Chondrocyte (in vitro differentiated cells): ENCODE results near the gene LYSET. TPM values are rescaled to one million over a fixed set of nuclear protein-coding genes. Genes with fewer than 3 reads are reported as not detected.
"Not testable (repeated sequence)": the region's sequence is repeated elsewhere in the genome, so short reads cannot be mapped to it uniquely, and the experiment has no call there.

Source experiments
- DNase-seq: peaks from one replicate; pipeline ENCODE4 v3.0.0; 2021; ENCODE audit warnings: mixed read lengths, low spot score
- H3K27ac Mint-ChIP-seq: one replicate; pipeline ENCODE4 v1.8.0; 2021; ENCODE audit warnings: mild to moderate bottlenecking, moderate library complexity, mixed read lengths; ENCODE audit not compliant: unreplicated experiment
- H3K27me3 Mint-ChIP-seq: 2 replicates; pipeline ENCODE4 v1.8.0; 2021; ENCODE audit warnings: low read depth, mixed read lengths
- H3K36me3 Mint-ChIP-seq: 2 replicates; pipeline ENCODE4 v1.8.0; 2021; ENCODE audit warnings: low read depth, mixed read lengths
- H3K4me1 Mint-ChIP-seq: 2 replicates; pipeline ENCODE4 v1.8.0; 2021; ENCODE audit warnings: low read depth, mild to moderate bottlenecking, mixed read lengths
- H3K4me3 Mint-ChIP-seq: one replicate; pipeline ENCODE4 v1.8.0; 2021; ENCODE audit warnings: mild to moderate bottlenecking, moderate library complexity, mixed read lengths; ENCODE audit not compliant: unreplicated experiment
- H3K9me3 Mint-ChIP-seq: 2 replicates; pipeline ENCODE4 v1.8.0; 2021; ENCODE audit warnings: low read depth, mixed read lengths
- total RNA-seq: library from RNA; stranded (reverse); gene quantifications from 3 replicates; pipeline ENCODE4 v1.2.1, GENCODE V29; 2021
- TF ChIP-seq, protein P1 (sequence below): fragments of 200-600 bp; sonication (generic); IDR thresholded peaks from 2 replicates; pipeline ENCODE4 v1.5.0; 2021; ENCODE audit warnings: antibody characterized with exemption, mild to moderate bottlenecking, moderate library complexity

Gene LYSET
- total RNA-seq, 1 donor from 2014 or later = 14.9 TPM

DNA sequence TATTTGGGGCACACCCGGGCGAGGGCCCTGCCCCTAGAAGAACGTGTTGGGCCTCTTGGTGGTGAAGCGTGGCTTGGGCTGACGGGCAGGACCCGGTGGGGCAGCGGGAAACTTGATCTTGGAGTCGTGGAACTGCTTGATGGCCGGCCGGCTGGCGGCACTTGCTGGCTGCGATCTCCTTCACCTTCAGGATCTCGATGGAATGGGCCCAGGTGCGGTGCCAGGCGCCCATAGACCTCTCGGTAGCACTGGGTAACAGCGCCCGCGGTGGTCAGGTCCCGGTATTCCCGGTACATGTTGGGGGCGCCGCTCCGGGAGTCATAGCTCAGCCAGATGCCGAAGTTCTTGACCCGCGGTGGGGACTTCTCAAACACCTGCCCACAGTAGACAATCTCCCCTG lies 38.4 kb downstream of the LYSET start:
- Mint-ChIP-seq H3K27ac (no peak overlapping the region), H3K36me3 (peaks cover 30% of the 10 kb centered on the region), H3K4me1 (no peaks in the 10 kb centered on the region), H3K4me3 (no peak overlapping the region), H3K27me3 (no peaks in the 10 kb centered on the region), H3K9me3 (no peaks in the 10 kb centered on the region)
- TF ChIP-seq, protein P1, sequence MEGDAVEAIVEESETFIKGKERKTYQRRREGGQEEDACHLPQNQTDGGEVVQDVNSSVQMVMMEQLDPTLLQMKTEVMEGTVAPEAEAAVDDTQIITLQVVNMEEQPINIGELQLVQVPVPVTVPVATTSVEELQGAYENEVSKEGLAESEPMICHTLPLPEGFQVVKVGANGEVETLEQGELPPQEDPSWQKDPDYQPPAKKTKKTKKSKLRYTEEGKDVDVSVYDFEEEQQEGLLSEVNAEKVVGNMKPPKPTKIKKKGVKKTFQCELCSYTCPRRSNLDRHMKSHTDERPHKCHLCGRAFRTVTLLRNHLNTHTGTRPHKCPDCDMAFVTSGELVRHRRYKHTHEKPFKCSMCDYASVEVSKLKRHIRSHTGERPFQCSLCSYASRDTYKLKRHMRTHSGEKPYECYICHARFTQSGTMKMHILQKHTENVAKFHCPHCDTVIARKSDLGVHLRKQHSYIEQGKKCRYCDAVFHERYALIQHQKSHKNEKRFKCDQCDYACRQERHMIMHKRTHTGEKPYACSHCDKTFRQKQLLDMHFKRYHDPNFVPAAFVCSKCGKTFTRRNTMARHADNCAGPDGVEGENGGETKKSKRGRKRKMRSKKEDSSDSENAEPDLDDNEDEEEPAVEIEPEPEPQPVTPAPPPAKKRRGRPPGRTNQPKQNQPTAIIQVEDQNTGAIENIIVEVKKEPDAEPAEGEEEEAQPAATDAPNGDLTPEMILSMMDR = no peak
- DNase-seq = no peak

DNA sequence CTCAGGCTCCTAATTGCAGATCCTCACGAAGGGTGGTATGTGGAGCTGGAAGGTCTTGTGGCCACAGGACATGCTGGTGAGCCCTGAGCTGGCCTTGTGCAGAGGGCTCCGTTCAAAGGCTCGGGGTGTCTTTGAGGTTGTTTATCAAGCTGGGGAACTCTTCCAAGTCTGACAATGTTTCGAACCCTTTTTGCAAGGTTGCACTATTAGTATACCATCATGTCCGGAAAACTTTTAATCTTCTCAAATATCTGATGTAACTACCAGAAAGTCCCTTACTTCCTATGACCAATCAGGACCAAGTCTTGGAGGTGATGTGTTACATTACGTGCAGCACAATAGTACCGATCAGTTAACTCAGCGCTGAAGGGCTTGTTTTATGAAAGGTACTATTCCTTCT lies 43.4 kb downstream of the LYSET start:
- Mint-ChIP-seq H3K27me3 (no peaks in the 10 kb centered on the region), H3K36me3 (peaks cover 23% of the 10 kb centered on the region), H3K27ac (no peak overlapping the region), H3K4me3 (no peak overlapping the region), H3K4me1 (no peaks in the 10 kb centered on the region), H3K9me3 (peaks cover 3% of the 10 kb centered on the region)
- TF ChIP-seq, protein P1 = no peak
- no peak for DNase-seq

DNA sequence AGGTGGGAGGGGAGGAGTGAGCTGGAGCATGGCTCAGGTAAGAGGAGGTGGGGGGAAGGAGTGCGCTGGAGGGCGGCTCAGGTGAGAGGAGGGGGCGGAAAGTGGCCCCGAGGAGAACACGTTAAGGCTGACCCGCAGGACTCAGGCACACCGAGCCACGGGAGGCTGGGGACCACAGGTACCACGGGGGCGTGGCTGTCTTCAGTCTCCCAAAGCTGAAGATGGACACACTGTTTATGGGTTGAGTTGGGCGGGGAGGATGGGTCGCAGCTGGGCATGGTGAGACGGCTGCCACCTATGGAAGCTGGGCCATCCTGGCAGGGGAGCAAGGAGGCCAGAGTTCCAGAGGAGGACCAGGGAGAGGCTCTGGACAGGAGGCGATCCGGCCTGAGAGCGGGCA lies 45.4 kb downstream of the LYSET start:
- no peaks in the 10 kb centered on the region for H3K4me1 Mint-ChIP-seq
- H3K4me3 Mint-ChIP-seq = no peak overlapping the region
- no peaks in the 10 kb centered on the region for H3K27me3 Mint-ChIP-seq
- TF ChIP-seq, protein P1 = no peak
- H3K27ac Mint-ChIP-seq = peak overlapping the region; percentile 50
- DNase-seq = no peak
- H3K36me3 Mint-ChIP-seq = peaks cover 17% of the 10 kb centered on the region
- peaks cover 3% of the 10 kb centered on the region for H3K9me3 Mint-ChIP-seq

DNA sequence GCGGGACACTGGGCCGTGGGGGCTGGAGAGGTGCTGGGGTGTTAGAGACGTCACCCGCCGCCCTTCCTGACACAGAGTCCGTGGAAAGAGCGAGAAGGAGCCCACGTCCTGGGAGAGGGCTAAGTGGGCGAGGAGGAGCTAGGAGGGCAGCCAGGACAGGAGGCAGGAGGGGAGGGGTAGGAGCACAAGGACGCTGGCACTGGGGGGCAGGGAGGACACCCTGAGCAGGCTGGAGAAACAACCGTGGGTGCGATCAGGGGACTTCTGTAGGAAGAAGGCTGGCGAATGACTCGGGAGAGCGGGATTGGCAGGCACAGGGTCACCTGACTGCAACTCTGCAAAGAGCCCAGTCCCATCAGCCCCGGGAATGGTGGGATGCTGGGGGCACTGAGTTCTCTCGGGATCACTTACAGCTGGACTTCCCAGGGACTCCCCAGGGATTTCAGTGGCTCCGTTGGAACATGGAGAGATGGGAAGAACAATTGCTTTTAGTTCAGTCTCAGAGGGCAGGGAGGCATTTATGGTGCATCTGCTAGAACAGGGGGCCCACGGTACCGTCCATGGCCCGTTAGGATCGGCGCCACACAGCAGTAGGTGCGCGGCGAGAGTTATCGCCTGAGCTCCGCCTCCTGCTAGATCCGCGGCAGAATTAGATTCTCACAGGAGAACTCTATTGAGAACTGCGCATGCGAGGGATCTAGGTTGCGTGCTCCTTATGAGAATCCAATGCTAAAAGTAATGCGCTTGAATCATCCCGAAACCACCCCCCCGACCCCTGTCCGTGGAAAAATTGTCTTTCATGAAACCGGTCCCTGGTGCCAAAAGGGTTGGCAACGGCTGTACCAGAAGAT lies 46.2 kb downstream of the LYSET start:
- Mint-ChIP-seq H3K9me3 (peaks cover 3% of the 10 kb centered on the region), H3K36me3 (peaks cover 17% of the 10 kb centered on the region), H3K27me3 (no peaks in the 10 kb centered on the region), H3K4me1 (no peaks in the 10 kb centered on the region), H3K4me3 (no peak overlapping the region), H3K27ac (no peak overlapping the region)
- TF ChIP-seq, protein P1 = no peak
- no peak for DNase-seq

DNA sequence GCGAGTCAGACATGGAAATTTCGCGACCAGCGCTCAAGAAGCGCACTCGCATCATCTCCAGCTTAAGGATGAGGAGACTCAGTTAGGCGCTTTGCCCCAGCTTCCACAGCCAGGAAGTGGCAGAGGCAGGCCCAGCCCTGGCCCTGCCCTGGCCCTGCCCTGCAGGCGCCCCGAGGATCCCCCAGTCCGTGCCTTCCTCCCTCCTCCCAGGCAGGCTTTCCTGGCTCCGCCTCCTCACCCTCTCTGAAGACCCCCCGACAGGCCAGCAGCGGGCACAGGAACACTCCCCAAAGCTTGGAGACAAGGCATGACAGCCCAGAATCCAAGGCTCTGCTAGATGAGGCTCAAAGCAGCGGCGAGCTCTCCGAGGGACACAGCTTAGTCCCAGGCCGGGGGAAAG lies 47.0 kb downstream of the LYSET start:
- no peak overlapping the region for H3K4me3 Mint-ChIP-seq
- no peaks in the 10 kb centered on the region for H3K4me1 Mint-ChIP-seq
- no peak for DNase-seq
- no peak overlapping the region for H3K27ac Mint-ChIP-seq
- TF ChIP-seq, protein P1 = no peak
- peaks cover 3% of the 10 kb centered on the region for H3K9me3 Mint-ChIP-seq
- peaks cover 12% of the 10 kb centered on the region for H3K36me3 Mint-ChIP-seq
- no peaks in the 10 kb centered on the region for H3K27me3 Mint-ChIP-seq

DNA sequence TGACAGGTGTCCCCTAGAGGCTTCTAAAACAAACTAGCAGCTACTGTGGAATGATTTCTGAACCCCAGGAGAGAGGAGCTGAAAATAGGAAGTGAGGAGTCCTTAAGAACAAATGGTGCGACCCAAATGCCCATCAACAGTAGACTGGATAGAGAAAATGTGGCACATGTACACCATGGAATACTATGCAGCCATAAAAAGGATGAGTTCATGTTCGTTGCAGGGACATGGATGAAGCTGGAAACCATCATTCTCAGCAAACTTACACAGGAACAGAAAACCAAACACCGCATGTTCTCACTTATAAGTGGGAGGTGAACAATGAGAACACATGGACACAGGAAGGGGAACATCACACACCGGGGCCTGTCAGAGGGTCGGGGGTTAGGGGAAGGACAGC lies 48.0 kb downstream of the LYSET start:
- not testable (repeated sequence) for H3K9me3 Mint-ChIP-seq, H3K4me3 Mint-ChIP-seq, H3K27ac Mint-ChIP-seq, H3K36me3 Mint-ChIP-seq, H3K4me1 Mint-ChIP-seq, H3K27me3 Mint-ChIP-seq, DNase-seq
